Left renal cortex interstitium (tissue), 4 donors: ENCODE results near the gene FUCA2. TPM values are rescaled to one million over a fixed set of nuclear protein-coding genes. Genes with fewer than 3 reads are reported as not detected.
"Not testable (repeated sequence)": the region's sequence is repeated elsewhere in the genome, so short reads cannot be mapped to it uniquely, and the experiment has no call there.

Source experiments
- DNase-seq, 4 donors: peaks; one replicate each; pipeline ENCODE4 v3.0.0-alpha.2; 2013; ENCODE audit warnings: low read depth in 4 of 4, low spot score in 2 of 4, missing footprints in 1 of 4
- polyA plus RNA-seq, 4 donors: library from polyadenylated mRNA; unstranded; fragments of 120-200 nt; gene quantifications; one replicate each; pipeline ENCODE4 v1.2.1, GENCODE V29; 2013; ENCODE audit not compliant: insufficient read length in 4 of 4

The FUCA2 gene
- polyA plus RNA-seq, 4 donors = 56.4 to 70.1 (median 66.7) TPM

DNA sequence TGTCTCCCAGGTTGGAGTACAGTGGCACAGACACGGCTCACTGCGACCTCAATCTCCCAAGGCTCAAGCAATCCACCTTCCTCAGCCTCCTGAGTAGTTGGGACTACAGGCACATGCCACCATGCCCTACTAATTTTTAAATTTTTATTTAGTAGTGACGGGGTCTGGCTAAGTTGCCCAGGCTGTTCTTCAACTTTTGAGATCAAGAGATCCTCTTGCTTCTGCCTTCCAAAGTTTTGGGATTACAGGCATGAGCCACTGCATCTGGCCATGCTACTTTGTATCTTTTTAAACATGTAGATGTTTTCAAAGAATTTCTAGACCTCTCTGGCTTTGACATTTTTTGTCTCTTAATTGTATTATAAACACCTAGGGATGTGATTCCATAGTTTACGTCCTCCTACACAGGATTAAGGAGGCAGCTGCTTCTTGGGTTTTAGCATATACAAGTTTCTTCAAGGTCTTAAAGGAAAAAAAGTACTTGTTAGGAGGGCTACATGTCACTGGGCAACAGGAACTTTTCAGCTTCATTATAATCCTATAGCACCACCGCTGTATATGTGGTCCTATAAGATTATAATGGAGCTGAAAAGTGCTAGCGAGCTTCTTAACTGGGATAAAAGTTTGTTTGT is 62.3 kb downstream of the FUCA2 start:
- DNase-seq = no peak

- not testable (repeated sequence) for DNase-seq
These were observed 63.7 kb downstream of the FUCA2 start for GRCh38 chr6:143447865-143448264.

Other genes with a start within 250 kb of the FUCA2 start
- 10 to 100 TPM in 2 of 4 donors, 1 to 10 TPM in 2; 8.7 to 23.8 (median 13.4) TPM for gene ADAT2, start 61.0 kb downstream of the FUCA2 start, polyA plus RNA-seq
- gene PEX3, start 60.9 kb downstream of the FUCA2 start, polyA plus RNA-seq = 10 to 100 TPM; 31.4 to 40.4 (median 35.5) TPM
- 10 to 100 TPM; 30.0 to 36.7 (median 33.4) TPM for gene PHACTR2, start 166.2 kb upstream of the FUCA2 start, polyA plus RNA-seq